Measurements from ENCODE around the gene ATF6.
"Not testable (repeated sequence)": the region's sequence is repeated elsewhere in the genome, so short reads cannot be mapped to it uniquely, and the experiment has no call there.

Gene ATF6

DNA sequence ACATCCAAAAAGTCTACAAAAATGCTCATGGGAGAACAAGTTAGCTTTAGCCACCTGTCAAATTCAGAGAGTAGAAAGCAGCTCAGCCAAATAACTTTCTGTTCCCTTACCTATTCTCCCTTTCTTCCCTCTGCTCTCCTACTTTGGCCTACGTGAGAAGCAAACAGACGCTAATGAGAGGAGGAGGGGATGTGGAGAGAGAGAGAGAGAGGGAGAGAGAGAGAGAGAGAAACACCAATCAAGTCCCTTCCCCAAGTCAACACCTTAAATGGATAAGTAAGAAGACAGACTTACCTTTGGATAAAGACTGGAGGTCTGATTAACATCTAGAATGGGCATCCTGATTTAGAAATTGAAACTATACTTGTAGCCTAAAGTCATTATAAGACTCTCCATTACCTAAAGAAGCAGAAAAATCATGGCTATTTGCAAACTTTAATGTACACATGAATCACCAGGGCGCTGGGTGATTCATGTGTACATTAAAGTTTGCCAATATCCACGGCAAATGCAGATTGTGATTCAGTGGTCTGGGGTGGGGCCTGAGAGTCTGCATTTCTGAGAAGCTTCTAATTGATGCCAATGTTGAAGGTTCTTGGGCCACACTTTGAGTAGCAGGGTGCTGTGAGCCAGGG, 29.7 kb upstream of the ATF6 start:
- DNase-seq, result no peak

DNA sequence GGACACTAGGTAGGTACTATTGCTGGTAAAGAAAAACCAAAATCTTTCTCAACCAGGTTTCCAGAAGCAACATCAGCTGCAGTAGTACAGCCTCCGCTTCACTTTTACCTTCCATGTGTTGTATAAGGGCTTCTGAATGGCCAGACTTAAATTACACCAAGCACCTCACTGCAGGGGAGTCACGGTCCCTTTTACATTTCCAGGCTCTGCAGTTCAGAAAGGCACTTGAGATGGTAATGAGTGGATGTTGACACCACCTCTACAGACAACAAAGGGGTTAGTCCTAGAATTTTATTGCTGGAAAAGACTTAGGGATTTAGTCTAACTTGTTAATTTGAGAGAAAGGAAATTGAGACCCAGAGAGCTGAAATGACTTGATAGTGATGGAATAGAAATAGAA, 28.5 kb upstream of the ATF6 start:
- no peak for DNase-seq

DNA sequence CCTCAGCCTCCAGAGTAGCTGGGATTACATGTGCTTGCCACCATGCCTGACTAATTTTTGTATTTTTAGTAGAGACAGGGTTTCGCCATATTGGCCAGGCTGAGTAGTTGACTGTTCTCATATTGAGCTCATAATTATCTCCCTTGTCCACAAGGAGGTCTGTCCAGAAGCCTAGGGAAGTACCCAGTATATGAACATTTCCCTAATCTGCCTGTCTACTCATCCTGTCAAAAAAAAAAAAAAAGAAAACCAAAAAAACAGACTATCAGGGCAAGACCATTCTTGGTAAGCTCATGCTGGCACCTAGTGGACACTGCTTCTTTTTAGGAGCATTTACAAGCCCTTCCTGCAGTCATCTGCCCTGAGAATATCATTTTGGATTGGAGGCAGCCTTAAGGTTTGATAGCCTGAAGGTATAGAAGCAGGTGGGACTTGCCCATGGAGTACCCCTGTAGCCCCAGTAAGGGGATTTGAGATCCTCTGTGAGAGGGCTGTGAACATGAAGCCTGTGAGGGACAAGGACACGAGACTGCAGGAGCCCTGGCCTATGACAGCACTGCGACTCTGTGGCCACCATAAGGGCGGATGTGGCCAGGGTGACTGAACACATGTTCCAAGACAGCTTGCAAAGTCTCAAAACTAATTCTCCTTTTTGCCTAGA, 27.4 kb upstream of the ATF6 start:
- DNase-seq, result peak; percentile 43

DNA sequence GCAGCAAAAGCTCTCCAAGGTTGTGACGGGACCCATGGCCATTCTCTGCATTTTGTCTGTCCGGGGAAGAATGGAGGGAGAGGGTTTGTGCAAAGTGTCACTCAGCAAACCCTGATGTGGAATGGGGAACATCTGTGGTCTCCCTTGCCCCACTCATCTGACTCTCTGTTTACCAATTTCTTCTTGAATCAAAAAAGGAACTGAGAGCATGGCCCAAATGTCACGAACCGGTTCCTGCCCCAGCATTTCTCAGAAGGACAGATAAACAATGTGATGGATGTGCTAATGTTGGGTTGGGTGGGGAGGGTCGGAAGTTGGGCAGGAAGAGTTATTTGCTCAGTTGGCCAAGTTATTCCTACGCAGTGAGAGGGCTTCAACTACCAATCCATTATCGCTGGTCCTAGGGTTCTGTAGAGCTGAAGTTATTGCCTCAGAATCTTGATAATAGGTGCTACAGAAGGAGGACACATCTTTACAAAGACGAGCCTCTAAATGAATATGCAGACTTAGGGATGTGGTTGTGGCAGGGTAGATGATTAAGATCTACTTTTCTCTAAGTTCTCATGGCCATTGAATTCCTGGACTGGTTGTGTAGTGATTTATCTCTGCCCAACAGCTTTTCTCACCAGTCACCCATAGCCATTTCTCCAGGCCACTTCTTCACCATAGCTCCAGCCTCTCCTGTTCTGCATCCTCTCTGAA, 26.1 kb upstream of the ATF6 start:
- DNase-seq, result no peak

DNA sequence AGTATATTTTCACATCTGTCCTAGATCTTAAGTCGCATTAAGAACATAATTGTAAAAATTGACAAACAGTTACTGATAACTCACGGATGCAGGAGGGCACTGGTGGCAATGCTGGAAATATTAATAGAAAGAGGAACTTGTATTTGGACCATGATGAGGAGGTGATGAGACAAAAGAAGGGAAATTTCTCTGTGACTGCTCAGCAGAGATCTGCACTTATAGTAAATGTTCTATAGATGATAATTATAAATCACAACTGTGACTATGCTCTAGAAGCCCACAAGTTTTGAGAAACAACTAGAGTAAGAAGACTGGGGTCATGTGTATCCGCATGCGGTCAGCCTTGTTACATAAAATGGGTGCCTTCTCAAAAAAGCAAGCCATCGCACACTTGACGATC, 25.2 kb upstream of the ATF6 start:
- DNase-seq, result no peak

DNA sequence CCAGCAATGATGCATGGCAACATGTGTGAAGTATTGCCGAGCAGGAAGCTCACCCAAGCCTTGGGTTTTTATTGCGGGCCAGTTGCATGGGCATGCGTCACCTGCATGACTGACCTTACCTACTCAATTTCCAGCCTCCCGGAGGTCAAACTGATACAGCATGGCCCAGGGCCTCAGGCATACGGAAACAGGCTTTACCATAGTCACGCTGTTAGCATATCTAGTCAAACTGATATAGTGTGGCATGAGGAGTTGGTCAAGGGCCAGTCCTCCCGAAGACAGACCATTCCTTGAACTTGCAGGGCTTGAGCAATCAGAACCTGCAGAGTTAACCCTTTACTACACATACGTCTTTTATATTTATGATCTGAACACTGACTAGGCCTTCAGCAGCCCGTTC, 22.9 kb upstream of the ATF6 start:
- DNase-seq, result no peak

DNA sequence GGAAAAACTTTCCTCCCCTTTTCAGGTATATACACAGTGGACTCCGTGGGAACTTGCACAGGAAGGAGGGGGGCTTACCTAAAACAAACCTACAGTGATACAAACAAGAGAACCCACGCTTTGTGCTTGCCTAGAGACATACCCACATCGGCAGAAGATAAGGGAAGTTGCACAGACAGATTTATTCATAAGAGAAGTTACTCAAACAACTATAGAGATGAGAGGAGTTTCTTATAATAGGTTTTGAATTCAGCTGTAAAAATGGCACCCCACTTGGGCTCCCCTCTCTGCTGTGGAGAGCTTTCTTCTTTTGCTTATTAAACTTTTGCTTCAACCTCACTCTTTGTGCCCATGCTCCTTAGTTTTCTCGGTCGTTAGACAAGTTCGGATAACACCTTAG, 18.3 kb upstream of the ATF6 start:
- no peak for DNase-seq

DNA sequence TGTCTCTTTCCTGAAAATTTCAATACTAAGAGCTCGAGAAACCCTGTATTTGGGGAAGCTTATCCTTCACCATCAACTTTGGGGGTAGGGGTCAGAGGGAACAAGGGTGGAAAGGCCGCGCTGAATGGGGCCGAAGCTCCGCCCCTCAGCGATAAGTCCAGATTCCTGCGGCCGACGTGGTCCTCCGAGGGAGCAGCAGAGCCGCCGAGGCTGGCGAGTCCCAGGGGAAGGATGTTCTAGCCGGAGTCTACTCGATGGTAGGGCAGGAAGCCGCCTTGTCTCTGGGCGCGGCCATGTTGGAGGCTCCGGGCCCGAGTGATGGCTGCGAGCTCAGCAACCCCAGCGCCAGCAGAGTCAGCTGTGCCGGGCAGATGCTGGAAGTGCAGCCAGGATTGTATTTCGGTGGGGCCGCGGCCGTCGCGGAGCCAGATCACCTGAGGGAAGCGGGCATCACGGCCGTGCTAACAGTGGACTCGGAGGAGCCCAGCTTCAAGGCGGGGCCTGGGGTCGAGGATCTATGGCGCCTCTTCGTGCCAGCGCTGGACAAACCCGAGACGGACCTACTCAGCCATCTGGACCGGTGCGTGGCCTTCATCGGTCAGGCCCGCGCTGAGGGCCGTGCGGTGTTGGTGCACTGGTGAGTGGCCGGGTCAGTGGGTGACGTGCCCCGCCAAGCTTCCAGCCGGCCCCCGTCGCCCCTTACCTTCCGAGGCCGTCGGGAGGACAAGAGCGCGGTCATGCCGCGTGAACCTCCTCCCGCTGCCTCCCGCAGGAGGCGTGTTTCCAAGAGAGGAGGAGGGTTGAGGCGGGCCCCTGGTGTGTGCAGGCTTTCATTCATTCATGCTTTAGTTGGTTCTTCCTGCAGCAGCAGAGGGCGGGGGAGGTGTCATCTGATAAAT, 16.4 kb upstream of the ATF6 start, which contains the start of gene DUSP12:
Gene DUSP12, plus strand, starts transcription at position 278 of the 899 bp plus-strand sequence. Its CDS starts 16 bp downstream, at position 294.
- peak; percentile 91 for DNase-seq

DNA sequence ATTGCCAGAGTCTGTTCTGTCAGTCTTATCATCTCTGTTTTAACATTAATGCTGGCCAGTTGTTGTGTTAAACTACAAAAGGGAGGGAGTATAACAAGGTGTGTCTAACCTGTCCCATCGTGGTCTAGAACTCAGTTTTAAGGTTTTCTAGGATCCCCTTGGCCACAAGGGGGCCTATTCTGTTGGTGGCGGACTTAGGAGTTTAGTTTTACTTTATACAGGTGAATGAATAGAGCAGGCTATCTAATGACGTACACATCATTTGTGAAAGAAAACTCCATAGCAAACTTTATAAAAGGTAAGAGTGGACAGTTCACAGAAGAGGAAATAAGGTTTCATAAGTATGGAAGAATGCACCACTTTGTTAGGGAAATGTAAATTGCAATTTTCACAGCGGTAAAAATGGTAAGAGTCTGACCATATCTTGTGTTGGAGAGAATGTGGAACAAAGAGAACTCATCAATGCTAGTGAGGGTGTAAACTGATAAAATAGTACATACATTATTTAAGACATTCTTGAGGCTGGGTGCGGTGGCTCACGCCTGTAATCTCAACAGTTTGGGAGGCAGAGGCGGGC, 2.5 kb upstream of the ATF6 start:
- peak; percentile 47 for DNase-seq

DNA sequence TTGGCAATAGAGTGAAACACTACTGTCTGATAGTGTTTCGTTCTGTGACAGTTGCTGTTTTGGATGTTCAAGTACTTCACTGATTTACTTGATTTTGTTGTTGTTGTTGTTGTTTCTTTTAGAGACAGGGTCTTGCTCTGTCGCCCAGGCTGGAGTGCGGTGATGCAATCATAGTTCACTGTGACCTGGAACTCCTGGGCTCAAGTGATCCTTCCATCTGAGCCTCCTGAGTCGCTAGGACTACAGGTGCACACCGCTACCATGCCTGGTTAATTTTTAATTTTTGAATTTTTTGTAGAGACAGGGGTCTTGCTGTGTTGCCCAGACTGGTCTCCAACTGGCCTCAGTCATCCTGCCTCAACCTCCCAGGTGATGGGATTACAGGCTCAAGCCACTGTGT, 2.3 kb downstream of the ATF6 start:
- no peak for DNase-seq

DNA sequence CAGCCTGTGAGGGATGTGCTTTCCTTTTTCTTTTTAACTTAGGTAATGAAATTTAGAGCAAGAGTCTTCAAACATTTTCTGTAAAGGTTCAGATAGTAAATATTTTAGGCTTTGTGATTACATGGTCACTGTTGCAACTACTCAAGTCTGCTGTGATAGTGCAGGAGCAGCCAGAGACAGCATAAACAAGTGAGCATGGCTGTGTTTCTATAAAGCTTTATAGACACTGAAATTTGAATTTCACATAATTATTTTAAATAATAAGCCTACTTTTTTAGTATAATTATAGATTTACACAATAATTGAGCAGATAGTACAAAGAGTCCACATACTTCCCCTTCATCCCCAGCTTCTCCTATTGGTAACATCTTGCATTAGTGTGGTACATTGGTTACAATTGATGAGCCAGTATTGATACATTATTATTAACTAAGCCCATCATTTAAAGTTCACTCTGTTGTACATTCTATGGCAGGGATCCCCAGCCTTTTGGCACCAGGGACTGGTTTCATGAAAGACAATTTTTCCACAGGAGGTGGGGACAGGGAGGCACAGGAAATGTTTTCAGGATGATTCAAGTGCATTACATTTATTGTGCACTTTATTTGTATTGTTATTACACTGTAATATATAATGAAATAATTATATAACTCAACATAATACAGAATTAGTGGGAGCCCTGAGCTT, 3.0 kb downstream of the ATF6 start:
- DNase-seq, result no peak

DNA sequence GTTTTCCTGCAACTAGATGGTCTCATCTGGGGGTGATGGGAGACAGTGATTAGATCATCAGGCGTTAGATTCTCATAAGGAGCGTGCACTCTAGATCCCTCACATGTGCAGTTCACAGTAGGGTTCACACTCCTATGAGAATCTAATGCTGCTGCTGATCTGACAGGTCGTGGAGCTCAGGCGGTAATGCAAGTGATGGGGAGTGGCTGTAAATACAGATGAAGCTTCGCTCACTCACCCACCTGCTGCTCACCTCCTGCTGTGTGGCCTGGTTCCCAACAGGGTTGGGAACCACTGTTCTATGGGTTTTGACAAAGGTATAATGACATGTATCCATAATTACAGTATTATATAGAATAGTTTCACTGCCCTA, 3.5 kb downstream of the ATF6 start:
- not testable (repeated sequence) for DNase-seq

DNA sequence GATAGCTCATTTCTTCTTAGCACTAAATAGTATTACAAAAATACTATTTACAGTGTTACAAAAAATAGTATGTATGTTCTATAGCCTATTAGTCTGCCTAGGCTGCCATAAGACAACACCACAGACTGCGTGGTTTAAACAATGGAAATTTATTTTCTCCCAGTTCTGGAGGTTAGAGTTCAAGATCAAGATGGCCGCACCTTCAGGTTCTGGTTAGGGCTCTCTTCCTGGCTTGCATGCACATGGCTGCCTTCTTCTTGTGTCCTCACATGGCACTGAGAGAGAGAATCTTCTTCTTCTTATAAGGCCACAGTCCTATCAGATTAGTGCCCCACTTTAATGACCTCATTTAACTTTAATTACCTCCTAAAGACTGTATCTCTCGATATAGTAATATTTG, 4.1 kb downstream of the ATF6 start:
- no peak for DNase-seq

DNA sequence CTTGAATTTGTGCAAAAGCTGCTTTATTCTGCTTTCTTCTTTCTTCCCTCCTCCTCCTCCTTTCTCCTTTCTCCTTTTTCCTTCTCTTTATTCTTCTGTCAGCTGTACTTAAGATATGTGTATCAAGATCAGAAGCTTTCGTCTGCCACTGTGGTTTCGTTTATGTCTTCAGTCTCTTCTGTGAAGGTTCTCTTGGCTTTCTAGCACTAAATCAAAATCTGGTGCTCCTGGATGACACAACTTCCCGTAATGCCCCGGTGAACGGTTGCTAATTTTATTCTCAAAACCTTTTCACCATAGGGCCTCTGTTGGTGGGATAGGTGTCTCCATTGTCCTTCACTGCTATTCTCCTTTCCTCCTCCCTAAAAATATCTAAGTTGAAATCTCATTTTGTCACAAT, 5.0 kb downstream of the ATF6 start:
- no peak for DNase-seq

DNA sequence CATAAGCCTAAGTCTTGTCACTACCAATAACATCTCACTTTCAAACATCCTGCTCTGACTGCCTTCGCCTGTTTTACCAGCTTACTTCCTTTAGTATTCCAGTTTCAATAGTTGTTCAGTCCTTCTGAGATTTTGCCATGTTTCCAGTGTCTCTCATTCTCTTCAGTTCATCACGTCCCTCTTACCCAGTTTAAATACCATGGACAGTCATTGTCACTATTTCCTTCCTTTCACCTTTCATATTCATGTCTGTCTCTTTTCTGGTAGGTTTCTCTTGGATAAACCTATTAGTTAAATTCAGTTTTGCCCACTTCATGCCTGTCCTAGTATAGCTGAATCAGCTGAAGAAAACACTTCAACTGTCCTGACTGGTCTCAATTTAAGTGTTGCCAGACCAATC, 5.9 kb downstream of the ATF6 start:
- DNase-seq, result no peak

DNA sequence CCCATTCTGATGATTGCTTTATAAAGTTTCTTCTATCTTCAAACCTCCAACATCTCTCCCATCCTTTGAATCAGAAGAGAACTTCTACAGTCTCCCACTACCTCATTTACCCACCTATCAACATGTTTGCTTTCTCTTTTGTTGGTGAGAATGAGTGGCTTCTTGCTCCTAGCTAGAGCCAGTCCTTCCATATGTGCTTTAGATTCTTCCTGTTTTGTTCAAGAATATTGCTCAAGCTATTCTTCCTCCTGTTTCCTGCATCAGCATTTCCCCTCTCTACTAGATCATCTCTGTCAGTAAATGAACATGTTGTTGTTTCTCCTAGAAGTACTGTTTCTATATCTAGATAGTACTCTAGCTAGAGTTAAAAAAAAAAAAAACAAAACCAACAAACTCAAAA, 6.3 kb downstream of the ATF6 start:
- DNase-seq, result no peak

DNA sequence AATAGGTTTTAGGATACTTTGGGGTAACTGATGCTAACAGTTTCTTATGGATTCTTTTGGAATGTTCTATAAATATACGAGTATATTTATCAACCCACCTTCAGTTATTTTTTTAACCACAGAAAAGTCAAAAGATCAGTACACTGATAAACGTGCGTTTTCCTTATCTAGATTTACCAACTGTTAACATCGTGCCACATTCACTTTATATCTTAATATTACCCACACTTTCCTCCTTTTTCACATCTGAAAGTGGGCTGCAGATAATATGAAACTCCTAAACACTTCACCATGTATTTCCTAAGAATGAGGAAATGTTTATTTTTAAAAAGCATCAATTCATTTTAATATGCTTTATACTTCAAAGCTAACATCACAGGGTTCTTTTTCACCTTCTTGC, 7.7 kb downstream of the ATF6 start:
- DNase-seq, result no peak

DNA sequence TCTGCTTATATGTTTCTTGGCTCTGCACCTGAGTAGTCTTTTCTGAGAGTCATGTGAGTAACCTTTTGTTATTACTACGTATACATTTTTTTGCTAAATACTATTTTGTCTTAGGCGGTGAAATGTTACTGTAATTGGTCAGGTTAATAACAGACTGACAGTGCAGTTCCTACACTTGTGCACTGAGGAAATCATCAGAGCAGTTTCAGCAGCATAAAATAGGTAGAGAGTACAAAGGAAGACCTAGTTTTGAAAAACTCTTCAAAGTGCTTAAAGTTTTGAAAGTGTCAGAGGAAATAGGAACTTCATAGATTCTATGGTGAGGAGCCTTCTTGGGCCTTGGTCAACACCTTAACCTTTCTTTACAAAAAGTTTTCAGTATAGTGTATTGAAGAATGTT, 11.1 kb downstream of the ATF6 start:
- DNase-seq, result no peak

DNA sequence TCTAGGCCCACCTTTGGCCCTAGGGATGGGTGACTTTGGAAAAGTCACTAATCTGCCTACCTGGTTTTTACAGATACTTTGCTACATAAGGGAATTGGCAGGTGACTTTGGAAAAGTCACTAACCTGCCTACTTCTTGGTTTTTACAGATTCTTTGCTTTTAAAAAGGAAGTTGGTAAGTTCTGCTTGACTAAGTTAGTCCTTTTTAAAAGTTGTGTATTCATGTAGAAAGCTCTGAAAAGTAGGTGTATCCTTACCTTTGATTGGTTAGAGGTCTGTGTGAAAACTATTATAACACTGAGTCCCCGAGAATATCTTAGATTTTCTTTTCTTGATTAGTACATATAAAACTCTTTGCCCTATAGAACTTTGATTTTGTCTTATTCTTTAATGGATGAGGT, 12.4 kb downstream of the ATF6 start:
- DNase-seq, result no peak

DNA sequence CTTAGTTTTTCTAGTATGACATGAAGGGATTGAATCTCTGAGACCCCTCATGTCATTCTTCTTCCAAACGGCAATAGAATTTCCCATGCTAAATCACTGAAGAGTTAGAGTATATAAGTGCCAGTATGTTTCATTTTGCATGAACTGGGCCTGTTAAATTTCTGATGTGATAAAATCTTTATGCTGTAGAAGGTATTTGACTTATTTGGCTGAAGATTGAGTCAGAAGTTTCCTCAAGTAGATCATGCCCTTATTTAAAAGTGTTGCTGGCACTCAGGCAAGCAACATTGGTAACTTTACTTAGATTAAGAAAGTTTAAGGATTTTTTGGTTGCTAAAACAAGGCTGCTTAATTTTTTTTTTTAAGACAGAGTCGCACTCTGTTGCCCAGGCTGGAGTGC, 13.3 kb downstream of the ATF6 start:
- DNase-seq, result no peak

DNA sequence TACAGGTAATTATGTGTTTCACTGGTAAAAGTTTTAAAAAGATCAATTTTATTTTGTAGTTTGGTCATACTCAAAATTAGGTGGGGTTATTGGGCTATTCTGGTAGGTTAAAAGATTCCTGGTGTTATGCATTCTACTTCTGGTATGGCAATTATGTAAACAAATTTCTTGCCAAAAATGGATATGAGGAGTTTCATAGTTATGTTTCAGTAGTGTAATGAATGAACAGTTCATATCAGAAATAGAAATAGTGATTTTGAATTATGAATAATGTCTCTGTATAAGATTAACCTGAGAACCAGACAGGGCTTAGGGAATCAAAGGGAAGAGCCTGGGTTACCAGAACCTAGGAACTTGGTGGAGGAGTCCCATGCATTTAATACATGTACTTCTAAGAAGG, 15.9 kb downstream of the ATF6 start:
- DNase-seq, result no peak

DNA sequence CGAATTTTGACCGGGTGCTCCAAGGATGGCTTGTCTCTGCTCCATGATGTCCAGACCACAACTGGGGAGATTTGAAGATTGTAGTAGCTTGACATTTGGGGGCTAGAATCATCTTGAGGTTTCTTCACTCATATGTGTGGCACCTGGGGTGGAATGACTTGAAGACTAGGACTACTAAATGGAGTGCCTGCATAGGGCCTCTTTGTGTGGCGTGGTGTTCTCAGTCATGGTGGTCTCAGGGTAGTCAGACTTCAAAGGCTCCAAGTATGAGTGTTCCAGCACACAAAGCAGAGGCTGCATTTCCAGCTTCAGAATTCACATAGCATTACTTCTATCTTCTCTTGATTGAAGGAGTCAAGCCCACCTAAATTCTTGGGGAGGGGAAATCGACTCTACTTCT, 16.8 kb downstream of the ATF6 start:
- no peak for DNase-seq
